MM.1S (cell line): ENCODE results near the gene KCND3.

Experiments used
- DNase-seq: peaks from one replicate; pipeline ENCODE4 v3.0.0-alpha.2; 2015
- H2AFZ ChIP-seq: fragments of 300-600 bp; sonication (generic); 2 replicates; pipeline ENCODE4 v1.6.0; 2016; ENCODE audit warnings: antibody characterized with exemption, low read length
- H3F3A ChIP-seq: fragments of 300-600 bp; sonication (generic); 2 replicates; pipeline ENCODE4 v1.6.1; 2016; ENCODE audit warnings: mild to moderate bottlenecking, antibody characterized with exemption, low read length, moderate library complexity, mixed read lengths; ENCODE audit not compliant: insufficient read depth
- H3K27ac ChIP-seq: fragments of 300-600 bp; sonication (generic); 2 replicates; pipeline ENCODE4 v1.5.1; 2016; ENCODE audit warnings: mild to moderate bottlenecking, low read length
- H3K27me3 ChIP-seq: fragments of 300-600 bp; sonication (generic); replicated peaks from 2 replicates; pipeline ENCODE4 v1.6.0; 2016; ENCODE audit warnings: low read length; ENCODE audit not compliant: insufficient read depth
- H3K36me3 ChIP-seq: fragments of 300-600 bp; sonication (generic); replicated peaks from 2 replicates; pipeline ENCODE4 v1.6.1; 2016; ENCODE audit warnings: mild to moderate bottlenecking, low read length, mixed read lengths; ENCODE audit not compliant: insufficient read depth
- H3K4me1 ChIP-seq: fragments of 300-600 bp; sonication (generic); 2 replicates; pipeline ENCODE4 v1.6.1; 2016; ENCODE audit warnings: low read length, mixed read lengths
- H3K4me2 ChIP-seq: fragments of 300-600 bp; sonication (generic); 2 replicates; pipeline ENCODE4 v1.6.0; 2016; ENCODE audit warnings: low read depth, low read length
- H3K4me3 ChIP-seq: fragments of 300-600 bp; sonication (generic); 2 replicates; pipeline ENCODE4 v1.5.1; 2016; ENCODE audit warnings: low read length, mixed read lengths
- H3K79me2 ChIP-seq: fragments of 300-600 bp; sonication (generic); 2 replicates; pipeline ENCODE4 v1.6.1; 2016; ENCODE audit warnings: mixed run types, low read length, mixed read lengths
- H3K9ac ChIP-seq: fragments of 300-600 bp; sonication (generic); 2 replicates; pipeline ENCODE4 v1.6.1; 2016; ENCODE audit warnings: low read length, mixed read lengths
- H3K9me2 ChIP-seq: fragments of 300-600 bp; sonication (generic); replicated peaks from 2 replicates; pipeline ENCODE4 v1.6.1; 2016; ENCODE audit warnings: mild to moderate bottlenecking, low read length, mixed read lengths; ENCODE audit not compliant: insufficient read depth
- H3K9me3 ChIP-seq: fragments of 300-600 bp; sonication (generic); replicated peaks from 2 replicates; pipeline ENCODE4 v1.6.1; 2016; ENCODE audit warnings: mild to moderate bottlenecking, low read length, mixed read lengths; ENCODE audit not compliant: insufficient read depth
- H4K20me1 ChIP-seq: fragments of 300-600 bp; sonication (generic); 2 replicates; pipeline ENCODE4 v1.6.1; 2016; ENCODE audit warnings: mild to moderate bottlenecking, low read length, moderate library complexity, mixed read lengths; ENCODE audit not compliant: insufficient read depth
- EZH2 ChIP-seq: fragments of 300-600 bp; sonication (generic); optimal IDR thresholded peaks from 2 replicates; pipeline ENCODE3; 2017; ENCODE audit warnings: low read depth, mild to moderate bottlenecking, antibody characterized with exemption, low read length, mixed read lengths
- EZH2phosphoT487 ChIP-seq: fragments of 300-600 bp; sonication (generic); IDR thresholded peaks from 2 replicates; pipeline ENCODE4 v1.6.1; 2018; ENCODE audit warnings: antibody characterized with exemption, low read length
- TF ChIP-seq, protein P1 (sequence below): fragments of 300-600 bp; sonication (generic); IDR thresholded peaks from 2 replicates; pipeline ENCODE4 v1.5.1; 2016; ENCODE audit warnings: antibody characterized with exemption, low read length, mixed read lengths

Gene KCND3

DNA sequence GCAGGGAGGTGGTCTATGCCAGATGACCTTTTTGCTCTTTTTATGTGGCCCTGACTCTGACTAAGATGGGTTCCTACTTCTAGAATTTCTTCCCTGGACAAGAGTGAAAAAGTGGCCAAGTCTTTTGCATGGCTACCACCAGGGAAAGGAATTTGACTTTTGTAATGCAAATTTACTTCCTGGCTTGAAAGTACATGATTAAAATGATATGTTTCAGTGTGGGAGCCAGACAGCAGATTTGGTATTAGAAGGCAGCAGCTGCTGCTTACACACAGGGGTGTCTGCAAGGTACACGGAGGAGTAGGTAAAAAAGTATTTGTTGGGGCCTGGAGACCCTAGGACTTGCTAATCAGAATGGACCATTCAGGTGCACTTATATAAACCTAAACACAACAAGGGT lies 78.4 kb downstream of the KCND3 start:
- Histone ChIP-seq H3K27ac (no peak overlapping the region), H3K9me2 (no peaks in the 10 kb centered on the region), H4K20me1 (no peaks in the 10 kb centered on the region), H3K9ac (no peak overlapping the region), H3K36me3 (no peaks in the 10 kb centered on the region), H3K4me1 (no peaks in the 10 kb centered on the region), H3F3A (no peaks in the 10 kb centered on the region), H3K4me3 (no peak overlapping the region), H3K4me2 (no peak overlapping the region), H3K27me3 (no peaks in the 10 kb centered on the region), H3K79me2 (no peaks in the 10 kb centered on the region), H2AFZ (no peak overlapping the region), H3K9me3 (no peaks in the 10 kb centered on the region)
- no peak for DNase-seq
- TF ChIP-seq EZH2: no peak
- no peak for TF ChIP-seq EZH2phosphoT487
- TF ChIP-seq, protein P1, sequence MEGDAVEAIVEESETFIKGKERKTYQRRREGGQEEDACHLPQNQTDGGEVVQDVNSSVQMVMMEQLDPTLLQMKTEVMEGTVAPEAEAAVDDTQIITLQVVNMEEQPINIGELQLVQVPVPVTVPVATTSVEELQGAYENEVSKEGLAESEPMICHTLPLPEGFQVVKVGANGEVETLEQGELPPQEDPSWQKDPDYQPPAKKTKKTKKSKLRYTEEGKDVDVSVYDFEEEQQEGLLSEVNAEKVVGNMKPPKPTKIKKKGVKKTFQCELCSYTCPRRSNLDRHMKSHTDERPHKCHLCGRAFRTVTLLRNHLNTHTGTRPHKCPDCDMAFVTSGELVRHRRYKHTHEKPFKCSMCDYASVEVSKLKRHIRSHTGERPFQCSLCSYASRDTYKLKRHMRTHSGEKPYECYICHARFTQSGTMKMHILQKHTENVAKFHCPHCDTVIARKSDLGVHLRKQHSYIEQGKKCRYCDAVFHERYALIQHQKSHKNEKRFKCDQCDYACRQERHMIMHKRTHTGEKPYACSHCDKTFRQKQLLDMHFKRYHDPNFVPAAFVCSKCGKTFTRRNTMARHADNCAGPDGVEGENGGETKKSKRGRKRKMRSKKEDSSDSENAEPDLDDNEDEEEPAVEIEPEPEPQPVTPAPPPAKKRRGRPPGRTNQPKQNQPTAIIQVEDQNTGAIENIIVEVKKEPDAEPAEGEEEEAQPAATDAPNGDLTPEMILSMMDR: no peak

DNA sequence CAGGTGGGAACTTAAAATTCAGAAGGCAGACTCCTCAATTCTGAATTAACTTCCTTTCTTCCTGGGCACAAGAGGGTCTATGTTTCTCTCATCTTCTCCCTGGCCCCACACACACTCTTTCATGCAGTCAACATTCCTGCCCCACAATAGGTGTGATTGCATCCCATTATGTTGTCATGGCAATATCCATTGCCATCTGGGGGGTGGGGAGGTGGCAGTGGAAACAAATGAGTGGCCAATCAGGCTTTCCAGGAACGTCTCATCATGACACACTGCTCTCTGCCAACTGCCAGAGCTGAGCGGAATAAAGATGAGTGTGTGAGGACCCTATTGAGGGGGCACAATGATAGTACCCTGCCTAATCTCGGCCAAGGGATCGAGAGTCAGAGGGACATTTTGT lies 80.4 kb downstream of the KCND3 start:
- Histone ChIP-seq H3K79me2 (no peaks in the 10 kb centered on the region), H3K9ac (no peak overlapping the region), H3K4me2 (no peak overlapping the region), H3F3A (no peaks in the 10 kb centered on the region), H3K27me3 (no peaks in the 10 kb centered on the region), H3K9me3 (no peaks in the 10 kb centered on the region), H3K27ac (no peak overlapping the region), H3K4me1 (no peaks in the 10 kb centered on the region), H3K9me2 (no peaks in the 10 kb centered on the region), H3K4me3 (no peak overlapping the region), H4K20me1 (no peaks in the 10 kb centered on the region), H3K36me3 (no peaks in the 10 kb centered on the region), H2AFZ (no peak overlapping the region)
- TF ChIP-seq EZH2 (no peak), EZH2phosphoT487 (no peak)
- TF ChIP-seq, protein P1: no peak
- no peak for DNase-seq

DNA sequence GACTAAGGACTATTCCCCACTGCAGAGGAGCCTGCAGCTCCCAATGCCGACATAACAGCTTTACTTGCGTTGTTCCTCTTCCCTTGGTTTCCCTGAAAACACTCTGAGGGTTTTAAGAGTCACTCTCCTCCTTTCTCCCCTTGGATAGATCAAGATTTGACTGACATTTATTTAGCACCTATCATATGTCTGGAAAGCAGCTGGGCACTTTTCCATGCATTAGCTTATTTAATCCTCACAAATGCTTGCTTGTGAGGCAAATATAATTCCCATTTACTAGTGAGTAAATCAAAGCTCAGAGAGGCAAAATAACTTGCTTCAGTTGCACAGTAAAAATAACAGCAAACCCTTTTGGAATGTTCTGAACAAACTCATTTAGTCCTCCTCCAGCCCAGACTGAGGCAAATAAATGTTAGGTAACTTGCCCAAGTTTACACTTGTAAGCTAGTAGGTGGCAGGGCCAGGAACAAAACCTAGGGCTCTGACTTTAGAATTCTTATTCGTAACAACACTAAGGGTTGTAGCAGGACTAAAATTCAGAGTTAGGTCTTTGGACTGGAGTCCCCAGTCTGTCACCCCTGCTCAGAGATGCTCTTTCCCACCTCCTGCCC lies 81.4 kb downstream of the KCND3 start:
- H3K4me3 ChIP-seq: no peak overlapping the region
- H3K9me2 ChIP-seq: no peaks in the 10 kb centered on the region
- H3K36me3 ChIP-seq: no peaks in the 10 kb centered on the region
- H3K4me2 ChIP-seq: no peak overlapping the region
- TF ChIP-seq EZH2 (no peak), EZH2phosphoT487 (no peak)
- TF ChIP-seq, protein P1: no peak
- H3K79me2 ChIP-seq: no peaks in the 10 kb centered on the region
- DNase-seq: no peak
- H4K20me1 ChIP-seq: no peaks in the 10 kb centered on the region
- no peaks in the 10 kb centered on the region for H3F3A ChIP-seq
- no peaks in the 10 kb centered on the region for H3K4me1 ChIP-seq
- H3K9me3 ChIP-seq: no peaks in the 10 kb centered on the region
- H3K27me3 ChIP-seq: no peaks in the 10 kb centered on the region
- H2AFZ ChIP-seq: no peak overlapping the region
- H3K9ac ChIP-seq: no peak overlapping the region
- no peak overlapping the region for H3K27ac ChIP-seq
